HG03108 (cell line): ENCODE measurements around the gene C1D.
"Not testable (repeated sequence)": the region's sequence is repeated elsewhere in the genome, so short reads cannot be mapped to it uniquely, and the experiment has no call there.

Experiments
- ATAC-seq: cut with Tn5 transposase; IDR thresholded peaks from one replicate; pipeline ENCODE4 v1.9.1; 2021; ENCODE audit warnings: moderate library complexity; ENCODE audit not compliant: unreplicated experiment

The C1D gene

DNA sequence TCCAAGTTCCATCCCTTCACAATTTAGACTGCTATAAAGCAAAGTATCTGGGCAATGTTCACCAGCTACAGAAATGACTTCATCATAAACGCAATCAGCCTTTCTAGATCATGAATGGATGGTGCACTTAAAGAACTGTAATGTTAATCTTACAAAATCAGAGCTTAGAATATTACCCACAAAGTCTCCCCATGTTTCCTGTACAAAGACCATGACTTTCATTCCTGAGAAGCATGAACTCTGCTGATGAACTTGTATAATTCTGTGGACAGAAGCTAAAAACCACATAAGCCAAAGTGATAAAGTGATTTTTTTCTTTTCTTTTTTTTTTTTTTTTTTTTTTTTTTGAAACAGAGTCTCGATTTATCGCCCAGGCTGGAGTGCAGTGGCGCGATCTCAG lies 53.3 kb downstream of the C1D start:
- no peak for ATAC-seq

GRCh38 chr2:68000170-68000825 lies 62.5 kb downstream of the C1D start:
- no peak for ATAC-seq

DNA sequence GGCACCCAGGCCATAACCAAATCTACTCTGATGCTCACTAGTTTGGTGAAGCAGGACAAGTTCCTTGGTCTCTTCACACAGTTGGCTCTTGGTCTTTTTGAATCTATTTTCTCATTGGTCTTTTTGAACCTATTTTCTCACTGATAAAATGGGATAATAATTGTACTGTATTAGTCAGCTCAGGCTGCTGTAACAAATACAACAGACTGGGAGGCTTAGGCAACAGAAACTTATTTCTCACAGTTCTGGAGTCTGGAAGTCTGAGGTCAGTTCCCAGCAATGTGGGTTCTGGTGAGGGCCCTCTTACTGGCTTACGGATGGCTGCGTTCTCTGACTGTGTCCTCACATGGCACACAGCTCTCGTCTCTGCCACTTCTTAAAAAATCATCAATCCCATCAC lies 63.5 kb downstream of the C1D start:
- no peak for ATAC-seq

- ATAC-seq = no peak
Measured at GRCh38 chr2:67997903-67998302, 64.9 kb downstream of the C1D start.

GRCh38 chr2:67997528-67997900 lies 65.3 kb downstream of the C1D start:
- ATAC-seq = no peak

GRCh38 chr2:67996772-67997527 lies 65.9 kb downstream of the C1D start:
- no peak for ATAC-seq

- ATAC-seq = no peak
Measured at GRCh38 chr2:67994716-67995115, 68.1 kb downstream of the C1D start.

- ATAC-seq = not testable (repeated sequence)
Measured at GRCh38 chr2:67994069-67994468, 68.7 kb downstream of the C1D start.

GRCh38 chr2:67993329-67993728 lies 69.5 kb downstream of the C1D start:
- no peak for ATAC-seq

- no peak for ATAC-seq
Measured at GRCh38 chr2:67991456-67991855, 71.3 kb downstream of the C1D start.
